K562 (cell line): ENCODE measurements around the gene CFAP126. TPM values are rescaled to one million over a fixed set of nuclear protein-coding genes. Genes with fewer than 3 reads are reported as not detected.

Experiments used
- CGGBP1 ChIP-seq: fragments of 250-450 bp; sonication (Bioruptor Pico); IDR thresholded peaks from 2 replicates; pipeline ENCODE4 v1.9.0; 2021; ENCODE audit warnings: mild to moderate bottlenecking
- FOXA3 ChIP-seq, 2 experiments: fragments of 450-650 bp in 1 of 2; sonication (generic) in 1 of 2; formaldehyde crosslinking; IDR thresholded peaks in 1 of 2; conservative IDR thresholded peaks in 1 of 2; 2 replicates each; pipeline versions ENCODE4 v1.4.0 to v1.8.0; 2020 to 2022; ENCODE audit warnings: mild to moderate bottlenecking in 2 of 2, missing genetic modification reagents in 1 of 2
- FOXK2 ChIP-seq, 2 experiments: fragments of 450-650 bp; IDR thresholded peaks in 1 of 2; conservative IDR thresholded peaks in 1 of 2; 2 replicates each; pipeline ENCODE4 v1.6.1; 2016; ENCODE audit warnings: low read depth in 2 of 2, mild to moderate bottlenecking in 1 of 2
- POLR2AphosphoS2 ChIP-seq: IDR thresholded peaks from 2 replicates; pipeline ENCODE4 v1.6.1; 2012; ENCODE audit warnings: low read length, improper control_type of control experiment
- RBM25 ChIP-seq: fragments of 200-400 bp; formaldehyde crosslinking; IDR thresholded peaks from 2 replicates; pipeline ENCODE4 v1.6.1; 2018; ENCODE audit warnings: low read length, low read depth, moderate library complexity; ENCODE audit not compliant: severe bottlenecking
- RFX1 ChIP-seq: fragments of 450-650 bp; IDR thresholded peaks from 2 replicates; pipeline ENCODE4 v1.6.1; 2016; ENCODE audit warnings: mild to moderate bottlenecking, moderate library complexity
- TFAP4 ChIP-seq: sonication (generic); formaldehyde crosslinking; IDR thresholded peaks from 2 replicates; pipeline ENCODE4 v1.8.0; 2022; ENCODE audit warnings: missing genetic modification reagents, mild to moderate bottlenecking, moderate library complexity, borderline replicate concordance
- ZBTB7A ChIP-seq: IDR thresholded peaks from 2 replicates; pipeline ENCODE4 v1.6.1; 2011; ENCODE audit warnings: low read depth, mild to moderate bottlenecking, low read length, moderate library complexity, borderline replicate concordance; ENCODE audit not compliant: control insufficient read depth
- ZNF717 ChIP-seq: fragments of 250-450 bp; sonication (Bioruptor Pico); IDR thresholded peaks from 2 replicates; pipeline ENCODE4 v1.5.0; 2021
- ZNF764 ChIP-seq: fragments of 250-450 bp; sonication (Bioruptor Pico); IDR thresholded peaks from 2 replicates; pipeline ENCODE4 v1.4.0; 2020; ENCODE audit warnings: low read depth, mild to moderate bottlenecking, moderate library complexity
- polyA plus RNA-seq, 8 experiments: library from polyadenylated mRNA; depleted of rRNA in 4 of 8; stranded (reverse) in 5 of 8; unstranded in 3 of 8; fragments of >200 nt; fragmentation: Nextera tagmentation in 2 of 8; fragmentation: Illumina TruSeq in 1 of 8; extraction: Ambion mirVana in 2 of 8; extraction: Trizol in 1 of 8; gene quantifications; 2 replicates each; pipeline versions ENCODE4 v1.2.1 to v1.2.3, GENCODE V29; 2011 to 2014; ENCODE audit warnings: inconsistent platforms in 1 of 8, missing spikeins in 1 of 8
- total RNA-seq, 7 experiments: library from RNA; depleted of rRNA in 6 of 7; stranded (reverse); fragments of >200 nt in 6 of 7; fragmentation: Illumina TruSeq in 2 of 7; extraction: Trizol in 2 of 7; gene quantifications; 2 replicates each; pipeline versions ENCODE4 v1.2.1 to v1.2.3, GENCODE V29; 2011 to 2021; ENCODE audit warnings: low replicate concordance in 1 of 7

Gene CFAP126
- total and polyA plus RNA-seq, 9 of the 15 experiments (the other 6 are each of a cell fraction or from before 2014, with no cell fraction given) = not detected

- no peak for TF ChIP-seq TFAP4 (CRISPR knock-in tag)
- no peak for TF ChIP-seq ZNF764 (CRISPR knock-in tag)
- TF ChIP-seq CGGBP1 (CRISPR knock-in tag) = no peak
- TF ChIP-seq FOXA3 (CRISPR knock-in tag; conservative IDR thresholded peaks at IDR 0.05 in 1 of 2, IDR thresholded peaks at IDR 0.05 in 1 of 2) = 0 out of 4 replicates have a peak, but pooled peaks of 1 of the 2 experiments have one; percentile 35
- no peak for TF ChIP-seq ZNF717
- TF ChIP-seq ZBTB7A = no peak
- TF ChIP-seq POLR2AphosphoS2 = 0 out of 2 replicates have a peak, but pooled peaks have one; percentile 61
- peak; percentile 94 for TF ChIP-seq RFX1
- peak in 1 of 2 experiments; percentile 37; a peak in 1 of 4 replicates for TF ChIP-seq FOXK2 (conservative IDR thresholded peaks at IDR 0.05 in 1 of 2, IDR thresholded peaks at IDR 0.05 in 1 of 2; ENCODE audit: low read depth in 2 of 2)
- TF ChIP-seq RBM25 = peak; percentile 13
Measured at GRCh38 chr1:161367684-161368400, at the start of gene CFAP126 (continued).
